ENCODE results near the gene SEMA5A. TPM values are rescaled to one million over a fixed set of nuclear protein-coding genes. Genes with fewer than 3 reads are reported as not detected.

Gene SEMA5A
- total RNA-seq, 4 donors from 2014 or later = 13.4 to 22.3 (median 18.5) TPM

- 70 to 72% methylated on average over 3 of the region's 3 CpGs for WGBS, 2 donors
- H3K4me3 ChIP-seq (ENCODE audit: low read depth, poor library complexity, severe bottlenecking) = no peak overlapping the region
- intact Hi-C loops (cut with DNase I; ENCODE audit: low total_unique reads) = no loop called here
- no peak for TF ChIP-seq CTCF (IDR thresholded peaks at IDR 0.05)
- no peak for TF ChIP-seq POLR2A (IDR thresholded peaks at IDR 0.05)
- DNase-seq (ENCODE audit: low spot score in 2 of 2) = no peak
These were observed 89.3 kb downstream of the SEMA5A start for GRCh38 chr5:9456435-9457042.

DNA sequence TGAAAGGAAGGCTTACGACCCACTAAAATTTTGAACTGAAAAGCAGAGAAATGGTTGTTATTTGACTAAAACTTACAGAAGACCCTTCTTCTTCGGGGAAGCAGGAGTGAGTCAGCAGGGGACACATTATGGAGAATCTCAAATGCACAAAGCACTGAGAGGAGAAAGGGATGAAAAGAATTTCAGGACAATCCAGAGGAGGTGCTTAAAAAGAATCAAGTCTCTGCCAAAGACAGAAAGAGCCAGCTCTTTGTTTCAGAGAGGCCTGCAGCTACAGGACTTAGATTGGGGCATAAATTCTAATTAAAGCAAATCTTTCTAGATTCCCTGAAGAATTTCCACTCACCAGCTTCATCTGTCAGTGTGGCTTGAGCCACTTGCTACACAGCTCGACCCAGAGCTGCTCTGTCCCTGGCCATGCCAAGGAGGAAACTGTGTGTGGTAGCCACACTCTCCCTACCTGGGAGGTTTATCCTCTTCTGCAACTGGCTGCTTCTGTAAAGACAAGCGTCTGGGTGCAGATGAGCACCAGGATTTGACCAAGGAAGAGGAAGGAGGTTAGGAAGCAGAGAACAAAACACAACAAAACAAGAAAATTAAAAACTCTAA lies 89.9 kb downstream of the SEMA5A start:
- H3K4me3 ChIP-seq (ENCODE audit: low read depth, poor library complexity, severe bottlenecking) = no peak overlapping the region
- intact Hi-C loops (cut with DNase I; ENCODE audit: low total_unique reads) = no loop called here
- TF ChIP-seq CTCF (IDR thresholded peaks at IDR 0.05) (no peak), POLR2A (IDR thresholded peaks at IDR 0.05) (no peak)
- 66 to 69% methylated on average over 4 of the region's 4 CpGs for WGBS, 2 donors
- no peak for DNase-seq (ENCODE audit: low spot score in 2 of 2)

GRCh38 chr5:9454491-9454890 lies 91.4 kb downstream of the SEMA5A start:
- WGBS, 2 donors = 62 to 64% methylated on average over 3 of the region's 3 CpGs
- no peak overlapping the region for H3K4me3 ChIP-seq (ENCODE audit: low read depth, poor library complexity, severe bottlenecking)
- intact Hi-C loops (cut with DNase I; ENCODE audit: low total_unique reads) = no loop called here
- TF ChIP-seq CTCF (IDR thresholded peaks at IDR 0.05) (no peak), POLR2A (IDR thresholded peaks at IDR 0.05) (no peak)
- DNase-seq (ENCODE audit: low spot score in 2 of 2) = no peak

DNA sequence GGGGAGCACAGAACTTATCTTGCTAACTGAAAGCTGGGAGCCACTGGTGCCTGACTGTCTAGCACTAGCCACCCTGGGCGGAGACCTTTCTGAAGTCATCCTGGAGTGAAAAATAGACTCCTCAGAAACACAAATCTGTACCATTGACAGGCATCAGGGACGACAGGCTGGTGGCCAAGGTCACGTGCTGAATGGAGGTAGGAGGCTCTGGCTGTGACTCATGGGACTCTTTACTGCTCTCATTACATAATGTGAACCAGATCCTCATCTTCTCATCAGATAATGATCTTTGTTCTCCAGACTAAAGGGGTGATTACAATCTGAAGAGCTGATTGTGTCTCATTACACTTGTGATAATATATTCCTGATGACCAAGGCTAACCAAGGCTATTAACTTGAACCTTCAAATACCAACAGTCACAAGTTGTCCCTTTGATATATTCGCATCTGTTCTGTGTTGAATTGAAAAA lies 91.8 kb downstream of the SEMA5A start:
- no peak overlapping the region for H3K4me3 ChIP-seq (ENCODE audit: low read depth, poor library complexity, severe bottlenecking)
- no peak for DNase-seq (ENCODE audit: low spot score in 2 of 2)
- 34 to 47% methylated on average over 4 of the region's 4 CpGs for WGBS, 2 donors
- TF ChIP-seq CTCF (IDR thresholded peaks at IDR 0.05) (no peak), POLR2A (IDR thresholded peaks at IDR 0.05) (no peak)
- intact Hi-C loops (cut with DNase I; ENCODE audit: low total_unique reads) = no loop called here

- WGBS, 2 donors = 80 to 86% methylated on average over 2 of the region's 2 CpGs
- TF ChIP-seq POLR2A (IDR thresholded peaks at IDR 0.05) = no peak
- H3K4me3 ChIP-seq (ENCODE audit: low read depth, poor library complexity, severe bottlenecking) = no peak overlapping the region
- intact Hi-C loops (cut with DNase I; ENCODE audit: low total_unique reads) = no loop called here
- no peak for DNase-seq (ENCODE audit: low spot score in 2 of 2)
These were observed 92.3 kb downstream of the SEMA5A start for GRCh38 chr5:9453480-9454011.

DNA sequence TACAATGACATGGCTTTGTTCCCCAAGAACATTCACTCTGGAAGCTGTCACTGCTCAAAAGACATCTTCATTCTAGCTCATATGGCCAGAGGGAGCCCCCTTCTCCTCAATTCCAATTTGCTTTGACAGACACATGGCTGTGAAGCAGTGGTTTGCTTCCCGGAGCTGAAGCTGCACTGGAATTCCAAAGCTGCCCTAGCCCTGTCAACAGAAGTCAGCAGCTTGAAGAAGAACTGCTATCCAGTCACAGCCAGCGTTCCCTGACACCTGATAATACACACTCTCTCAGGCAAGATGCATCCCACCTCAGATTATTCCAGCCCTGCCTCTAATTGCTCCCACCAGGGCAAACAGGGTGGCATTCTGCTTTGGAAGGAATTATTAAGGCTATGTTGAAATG lies 93.7 kb downstream of the SEMA5A start:
- TF ChIP-seq CTCF (IDR thresholded peaks at IDR 0.05) (no peak), POLR2A (IDR thresholded peaks at IDR 0.05) (no peak)
- no peak for DNase-seq (ENCODE audit: low spot score in 2 of 2)
- H3K4me3 ChIP-seq (ENCODE audit: low read depth, poor library complexity, severe bottlenecking) = no peak overlapping the region
- WGBS, 2 donors = 86 to 87% methylated on average over 2 of the region's 2 CpGs
- intact Hi-C loops (cut with DNase I; ENCODE audit: low total_unique reads) = no loop called here

Measured in lower leg skin (tissue), 4 donors.